Loucy (cell line): Measurements from ENCODE around the gene SMURF1.

Source experiments
- H2AFZ ChIP-seq: fragments of 200-600 bp; sonication (generic); 2 replicates; pipeline ENCODE4 v1.6.0; 2016; ENCODE audit warnings: antibody characterized with exemption, mild to moderate bottlenecking, low read length, moderate library complexity
- H3F3A ChIP-seq: fragments of 200-600 bp; 2 replicates; pipeline ENCODE4 v1.6.0; 2016; ENCODE audit warnings: antibody characterized with exemption, low read depth, mild to moderate bottlenecking
- H3K27me3 ChIP-seq: fragments of 200-600 bp; sonication (generic); 2 replicates; pipeline ENCODE4 v1.6.1; 2014; ENCODE audit warnings: low read length, mild to moderate bottlenecking; ENCODE audit not compliant: insufficient read depth, poor library complexity, severe bottlenecking
- H3K36me3 ChIP-seq: fragments of 200-600 bp; sonication (generic); 2 replicates; pipeline ENCODE4 v1.6.1; 2016; ENCODE audit warnings: low read length; ENCODE audit not compliant: insufficient read depth
- H3K4me1 ChIP-seq: fragments of 200-600 bp; sonication (generic); 2 replicates; pipeline ENCODE4 v1.5.1; 2014; ENCODE audit warnings: low read length, mild to moderate bottlenecking; ENCODE audit not compliant: insufficient read depth, poor library complexity, severe bottlenecking
- H3K4me2 ChIP-seq: fragments of 200-600 bp; sonication (generic); 2 replicates; pipeline ENCODE4 v1.6.0; 2014; ENCODE audit warnings: antibody characterized with exemption, low read length, low read depth, mild to moderate bottlenecking; ENCODE audit not compliant: poor library complexity, severe bottlenecking
- H3K4me3 ChIP-seq: fragments of 200-600 bp; sonication (generic); 2 replicates; pipeline ENCODE4 v1.5.1; 2014; ENCODE audit warnings: low read length, mild to moderate bottlenecking, mixed read lengths; ENCODE audit not compliant: poor library complexity, severe bottlenecking
- H3K79me2 ChIP-seq: fragments of 200-600 bp; sonication (generic); 2 replicates; pipeline ENCODE4 v1.6.1; 2014; ENCODE audit warnings: low read length; ENCODE audit not compliant: insufficient read depth
- H3K9ac ChIP-seq: fragments of 200-600 bp; sonication (generic); 2 replicates; pipeline ENCODE4 v1.6.0; 2014; ENCODE audit warnings: mild to moderate bottlenecking, low read depth, low read length, moderate library complexity; ENCODE audit not compliant: poor library complexity, severe bottlenecking
- H3K9me2 ChIP-seq: fragments of 200-600 bp; sonication (generic); replicated peaks from 2 replicates; pipeline ENCODE4 v1.6.1; 2016; ENCODE audit warnings: low read depth, low read length, mixed read lengths
- H3K9me3 ChIP-seq: fragments of 200-600 bp; sonication (generic); 2 replicates; pipeline ENCODE4 v1.6.1; 2014; ENCODE audit warnings: mild to moderate bottlenecking, antibody characterized with exemption, low read length, low read depth; ENCODE audit not compliant: insufficient read depth
- H4K20me1 ChIP-seq: fragments of 200-600 bp; sonication (generic); 2 replicates; pipeline ENCODE4 v1.6.0; 2014; ENCODE audit warnings: antibody characterized with exemption, low read length, mild to moderate bottlenecking; ENCODE audit not compliant: insufficient read depth, poor library complexity, severe bottlenecking
- EZH2phosphoT487 ChIP-seq: fragments of 200-600 bp; IDR thresholded peaks from 2 replicates; pipeline ENCODE4 v1.6.1; 2018; ENCODE audit warnings: antibody characterized with exemption, mild to moderate bottlenecking, moderate library complexity, borderline replicate concordance
- TF ChIP-seq, protein P1 (sequence below): fragments of 200-600 bp; sonication (generic); conservative IDR thresholded peaks from 2 replicates; pipeline ENCODE4 v1.5.1; 2014; ENCODE audit warnings: mild to moderate bottlenecking, antibody characterized with exemption, low read length

The SMURF1 gene

GRCh38 chr7:99033765-99034164 is 110.1 kb downstream of the SMURF1 start:
- no peaks in the 10 kb centered on the region for H3K9me2 ChIP-seq
- no peak overlapping the region for H3K4me3 ChIP-seq
- H3K9me3 ChIP-seq: no peaks in the 10 kb centered on the region
- no peak overlapping the region for H2AFZ ChIP-seq
- H3K9ac ChIP-seq: no peak overlapping the region
- no peak overlapping the region for H3K4me2 ChIP-seq
- TF ChIP-seq, protein P1, sequence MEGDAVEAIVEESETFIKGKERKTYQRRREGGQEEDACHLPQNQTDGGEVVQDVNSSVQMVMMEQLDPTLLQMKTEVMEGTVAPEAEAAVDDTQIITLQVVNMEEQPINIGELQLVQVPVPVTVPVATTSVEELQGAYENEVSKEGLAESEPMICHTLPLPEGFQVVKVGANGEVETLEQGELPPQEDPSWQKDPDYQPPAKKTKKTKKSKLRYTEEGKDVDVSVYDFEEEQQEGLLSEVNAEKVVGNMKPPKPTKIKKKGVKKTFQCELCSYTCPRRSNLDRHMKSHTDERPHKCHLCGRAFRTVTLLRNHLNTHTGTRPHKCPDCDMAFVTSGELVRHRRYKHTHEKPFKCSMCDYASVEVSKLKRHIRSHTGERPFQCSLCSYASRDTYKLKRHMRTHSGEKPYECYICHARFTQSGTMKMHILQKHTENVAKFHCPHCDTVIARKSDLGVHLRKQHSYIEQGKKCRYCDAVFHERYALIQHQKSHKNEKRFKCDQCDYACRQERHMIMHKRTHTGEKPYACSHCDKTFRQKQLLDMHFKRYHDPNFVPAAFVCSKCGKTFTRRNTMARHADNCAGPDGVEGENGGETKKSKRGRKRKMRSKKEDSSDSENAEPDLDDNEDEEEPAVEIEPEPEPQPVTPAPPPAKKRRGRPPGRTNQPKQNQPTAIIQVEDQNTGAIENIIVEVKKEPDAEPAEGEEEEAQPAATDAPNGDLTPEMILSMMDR: no peak
- TF ChIP-seq EZH2phosphoT487: no peak
- no peaks in the 10 kb centered on the region for H4K20me1 ChIP-seq
- H3F3A ChIP-seq: no peaks in the 10 kb centered on the region
- H3K27me3 ChIP-seq: no peaks in the 10 kb centered on the region
- peaks cover 93% of the 10 kb centered on the region for H3K36me3 ChIP-seq
- H3K79me2 ChIP-seq: no peaks in the 10 kb centered on the region
- no peaks in the 10 kb centered on the region for H3K4me1 ChIP-seq

GRCh38 chr7:99032928-99033327 is 111.0 kb downstream of the SMURF1 start:
- Histone ChIP-seq H3K9me3 (no peaks in the 10 kb centered on the region), H4K20me1 (no peaks in the 10 kb centered on the region), H3K27me3 (no peaks in the 10 kb centered on the region), H3K9ac (no peak overlapping the region), H3K4me1 (no peaks in the 10 kb centered on the region), H3K9me2 (no peaks in the 10 kb centered on the region), H3F3A (no peaks in the 10 kb centered on the region), H3K79me2 (no peaks in the 10 kb centered on the region), H3K4me2 (no peak overlapping the region), H3K4me3 (no peak overlapping the region), H2AFZ (no peak overlapping the region), H3K36me3 (peaks cover 92% of the 10 kb centered on the region)
- TF ChIP-seq EZH2phosphoT487: no peak
- TF ChIP-seq, protein P1: no peak

GRCh38 chr7:99031496-99031895 is 112.4 kb downstream of the SMURF1 start:
- H3K36me3 ChIP-seq: peaks cover 80% of the 10 kb centered on the region
- H2AFZ ChIP-seq: no peak overlapping the region

More at GRCh38 chr7:99031496-99031895, 112.4 kb downstream of the SMURF1 start:
- Histone ChIP-seq H3K4me1 (no peaks in the 10 kb centered on the region), H3K4me3 (no peak overlapping the region), H3K79me2 (no peaks in the 10 kb centered on the region), H3K9me2 (no peaks in the 10 kb centered on the region), H4K20me1 (no peaks in the 10 kb centered on the region), H3F3A (no peaks in the 10 kb centered on the region), H3K4me2 (no peak overlapping the region), H3K9ac (no peak overlapping the region), H3K9me3 (no peaks in the 10 kb centered on the region), H3K27me3 (no peaks in the 10 kb centered on the region)
- TF ChIP-seq, protein P1: no peak
- no peak for TF ChIP-seq EZH2phosphoT487
